DOHH2 (cell line): ENCODE measurements around the gene RBMS3.

Experiments
- H3F3A ChIP-seq: fragments of 200-600 bp; sonication (generic), shearing (Covaris generic); 2 replicates; pipeline ENCODE4 v1.6.0; 2016; ENCODE audit warnings: antibody characterized with exemption, mild to moderate bottlenecking; ENCODE audit not compliant: control insufficient read depth, insufficient read depth
- H3K27ac ChIP-seq: fragments of 200-600 bp; sonication (generic); 2 replicates; pipeline ENCODE4 v1.5.1; 2014; ENCODE audit warnings: low read depth, mild to moderate bottlenecking, low read length, moderate library complexity
- H3K27me3 ChIP-seq: fragments of 200-600 bp; sonication (generic); 2 replicates; pipeline ENCODE4 v1.6.1; 2014; ENCODE audit warnings: mild to moderate bottlenecking, low read length, mixed read lengths; ENCODE audit not compliant: control insufficient read depth
- H3K36me3 ChIP-seq: fragments of 200-600 bp; sonication (generic); 2 replicates; pipeline ENCODE4 v1.6.1; 2014; ENCODE audit warnings: mild to moderate bottlenecking, low read length, moderate library complexity, mixed read lengths; ENCODE audit not compliant: control insufficient read depth
- H3K4me1 ChIP-seq: fragments of 200-600 bp; sonication (generic); 2 replicates; pipeline ENCODE4 v1.6.1; 2014; ENCODE audit warnings: mild to moderate bottlenecking, low read length, mixed read lengths; ENCODE audit not compliant: control insufficient read depth
- H3K4me2 ChIP-seq: fragments of 200-600 bp; sonication (generic); 2 replicates; pipeline ENCODE4 v1.6.0; 2014; ENCODE audit warnings: mild to moderate bottlenecking, low read length, moderate library complexity
- H3K4me3 ChIP-seq: fragments of 200-600 bp; sonication (generic); 2 replicates; pipeline ENCODE4 v1.5.1; 2014; ENCODE audit warnings: mild to moderate bottlenecking, low read length, mixed read lengths
- H3K79me2 ChIP-seq: fragments of 200-600 bp; sonication (generic); 2 replicates; pipeline ENCODE4 v1.6.1; 2014; ENCODE audit warnings: mild to moderate bottlenecking, low read length, mixed read lengths; ENCODE audit not compliant: control insufficient read depth
- H3K9me2 ChIP-seq: fragments of 200-600 bp; sonication (generic); replicated peaks from 2 replicates; pipeline ENCODE4 v1.6.1; 2014; ENCODE audit warnings: mild to moderate bottlenecking, low read length, mixed read lengths; ENCODE audit not compliant: control insufficient read depth
- H3K9me3 ChIP-seq: fragments of 200-600 bp; sonication (generic); 2 replicates; pipeline ENCODE4 v1.6.1; 2014; ENCODE audit warnings: antibody characterized with exemption, low read length, mixed read lengths; ENCODE audit not compliant: control insufficient read depth, insufficient read depth
- H4K20me1 ChIP-seq: fragments of 200-600 bp; sonication (generic); 2 replicates; pipeline ENCODE4 v1.6.0; 2014; ENCODE audit warnings: low read depth, mild to moderate bottlenecking, antibody characterized with exemption, low read length, moderate library complexity; ENCODE audit not compliant: control insufficient read depth, insufficient read depth
- CTCF ChIP-seq: fragments of 200-600 bp; sonication (generic); IDR thresholded peaks from one replicate; pipeline ENCODE4 v1.5.1; 2014; ENCODE audit warnings: antibody characterized with exemption, mild to moderate bottlenecking, low read depth, low read length; ENCODE audit not compliant: poor library complexity, severe bottlenecking
- EZH2phosphoT487 ChIP-seq: fragments of 200-600 bp; sonication (generic); IDR thresholded peaks from 2 replicates; pipeline ENCODE4 v1.6.1; 2017; ENCODE audit warnings: borderline replicate concordance, mild to moderate bottlenecking, antibody characterized with exemption, low read length, moderate library complexity, mixed read lengths

Gene RBMS3

GRCh38 chr3:29593802-29594201 is 312.9 kb downstream of the RBMS3 start:
- no peaks in the 10 kb centered on the region; the same call in 1 of the 2 replicates for H3K9me3 ChIP-seq
- no peaks in the 10 kb centered on the region for H3K4me1 ChIP-seq
- no peaks in the 10 kb centered on the region for H3K9me2 ChIP-seq
- H3K27ac ChIP-seq = no peak overlapping the region
- H3K4me2 ChIP-seq = no peak overlapping the region
- no peaks in the 10 kb centered on the region for H4K20me1 ChIP-seq
- H3K27me3 ChIP-seq = no peaks in the 10 kb centered on the region
- H3K4me3 ChIP-seq = no peak overlapping the region
- TF ChIP-seq CTCF (no peak), EZH2phosphoT487 (no peak)
- no peaks in the 10 kb centered on the region for H3F3A ChIP-seq
- no peaks in the 10 kb centered on the region for H3K36me3 ChIP-seq
- no peaks in the 10 kb centered on the region for H3K79me2 ChIP-seq

GRCh38 chr3:29594261-29594660 is 313.4 kb downstream of the RBMS3 start:
- Histone ChIP-seq H3K36me3 (no peaks in the 10 kb centered on the region), H3K4me3 (no peak overlapping the region), H3K9me2 (no peaks in the 10 kb centered on the region), H3K9me3 (no peaks in the 10 kb centered on the region; the same call in 1 of the 2 replicates), H3K4me1 (no peaks in the 10 kb centered on the region), H4K20me1 (no peaks in the 10 kb centered on the region), H3K27ac (no peak overlapping the region), H3K79me2 (no peaks in the 10 kb centered on the region), H3K4me2 (no peak overlapping the region), H3K27me3 (no peaks in the 10 kb centered on the region), H3F3A (no peaks in the 10 kb centered on the region)
- TF ChIP-seq CTCF (no peak), EZH2phosphoT487 (no peak)

GRCh38 chr3:29597376-29598008 is 316.6 kb downstream of the RBMS3 start:
- H3K9me3 ChIP-seq = no peaks in the 10 kb centered on the region
- no peak overlapping the region for H3K27ac ChIP-seq
- no peaks in the 10 kb centered on the region for H3K9me2 ChIP-seq
- no peaks in the 10 kb centered on the region for H3K27me3 ChIP-seq
- no peak for TF ChIP-seq CTCF
- TF ChIP-seq EZH2phosphoT487 = no peak
- H3F3A ChIP-seq = no peaks in the 10 kb centered on the region
- H3K36me3 ChIP-seq = no peaks in the 10 kb centered on the region
- H3K4me1 ChIP-seq = no peaks in the 10 kb centered on the region
- no peak overlapping the region for H3K4me3 ChIP-seq
- H3K4me2 ChIP-seq = no peak overlapping the region
- H3K79me2 ChIP-seq = no peaks in the 10 kb centered on the region
- H4K20me1 ChIP-seq = no peaks in the 10 kb centered on the region
